Measurements from ENCODE around the gene MGLL. TPM values are rescaled to one million over a fixed set of nuclear protein-coding genes. Genes with fewer than 3 reads are reported as not detected.

MGLL gene
- total and polyA plus RNA-seq, 9 of the 15 experiments (the other 6 are each of a cell fraction or from before 2014, with no cell fraction given): 0.12 to 0.32 (median 0.18) TPM; not detected in 6

GRCh38 chr3:127654374-127654773, 167.9 kb downstream of the MGLL start:
- in situ Hi-C loops (cut with MboI): no loop called here
- no TSS peak for BruUV-seq (replicated peaks)
- Histone ChIP-seq H3K79me2 (ENCODE audit: control insufficient read depth, insufficient read depth, low read length) (no peaks in the 10 kb centered on the region), H4K20me1 (replicated peaks; ENCODE audit: control insufficient read depth, insufficient read depth, low read length) (no peaks in the 10 kb centered on the region), H2AFZ (ENCODE audit: low read depth, low read length) (no peak overlapping the region), H3K4me1 (replicated peaks in 1 of 2; ENCODE audit: control insufficient read depth in 2 of 2, insufficient read depth in 2 of 2, low read length in 2 of 2) (no peaks in the 10 kb centered on the region), H3K9me1 (ENCODE audit: control insufficient read depth, insufficient read depth, low read length) (no peaks in the 10 kb centered on the region), H3K4me2 (ENCODE audit: insufficient read depth, low read length) (no peak overlapping the region), H3K9me3 (replicated peaks; ENCODE audit: control insufficient read depth, insufficient read depth, low read depth, low read length) (no peaks in the 10 kb centered on the region), H3K27me3 (ENCODE audit: control insufficient read depth in 2 of 2, insufficient read depth in 2 of 2, low read length in 2 of 2) (no peaks in the 10 kb centered on the region), H3K9ac (ENCODE audit: insufficient read depth in 1 of 2, low read depth in 2 of 2, low read length in 2 of 2) (no peak overlapping the region), H3K36me3 (ENCODE audit: control insufficient read depth, insufficient read depth, low read length) (peaks cover 11% of the 10 kb centered on the region; the same call in 1 of the 3 replicates), H3K4me3 (no peak overlapping the region), H3K27ac (ENCODE audit: extremely low read depth, low read depth, low read length) (no peak overlapping the region)
- WGBS (ENCODE audit: insufficient coverage, low coverage, missing lambda C conversion rate): 89% methylated on average over 4 of the region's 4 CpGs
- FAIRE-seq: no peak
- no peak for DNase-seq (ENCODE audit: extremely low read depth in 1 of 4, low spot score in 3 of 4)
- no peak for ATAC-seq
- POLR2A ChIA-PET: no interaction called here
- intact Hi-C loops (cut with micrococcal nuclease): loop anchor here (10.0 kb wide), 2 partner anchors 180 to 480 kb away; no protein-coding TSS in a partner anchor
- CTCF ChIA-PET (ENCODE audit: low intra/inter-chr PET ratio): no interaction called here
- TF ChIP-seq, protein P1, sequence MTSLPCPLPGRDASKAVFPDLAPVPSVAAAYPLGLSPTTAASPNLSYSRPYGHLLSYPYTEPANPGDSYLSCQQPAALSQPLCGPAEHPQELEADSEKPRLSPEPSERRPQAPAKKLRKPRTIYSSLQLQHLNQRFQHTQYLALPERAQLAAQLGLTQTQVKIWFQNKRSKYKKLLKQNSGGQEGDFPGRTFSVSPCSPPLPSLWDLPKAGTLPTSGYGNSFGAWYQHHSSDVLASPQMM (CRISPR knock-in tag; IDR thresholded peaks at IDR 0.05): no peak
- no peak for TF ChIP-seq HMGN3 (IDR thresholded peaks at IDR 0.05; ENCODE audit: borderline replicate concordance, extremely low read depth, insufficient read length, low read depth, low read length)
- TF ChIP-seq, protein P2, sequence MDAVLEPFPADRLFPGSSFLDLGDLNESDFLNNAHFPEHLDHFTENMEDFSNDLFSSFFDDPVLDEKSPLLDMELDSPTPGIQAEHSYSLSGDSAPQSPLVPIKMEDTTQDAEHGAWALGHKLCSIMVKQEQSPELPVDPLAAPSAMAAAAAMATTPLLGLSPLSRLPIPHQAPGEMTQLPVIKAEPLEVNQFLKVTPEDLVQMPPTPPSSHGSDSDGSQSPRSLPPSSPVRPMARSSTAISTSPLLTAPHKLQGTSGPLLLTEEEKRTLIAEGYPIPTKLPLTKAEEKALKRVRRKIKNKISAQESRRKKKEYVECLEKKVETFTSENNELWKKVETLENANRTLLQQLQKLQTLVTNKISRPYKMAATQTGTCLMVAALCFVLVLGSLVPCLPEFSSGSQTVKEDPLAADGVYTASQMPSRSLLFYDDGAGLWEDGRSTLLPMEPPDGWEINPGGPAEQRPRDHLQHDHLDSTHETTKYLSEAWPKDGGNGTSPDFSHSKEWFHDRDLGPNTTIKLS (IDR thresholded peaks at IDR 0.05; ENCODE audit: borderline replicate concordance, low read depth): no peak
- TF ChIP-seq RAD51 (IDR thresholded peaks at IDR 0.05; ENCODE audit: borderline replicate concordance, low read depth): no peak
- no peak for TF ChIP-seq CREB5 (CRISPR knock-in tag; IDR thresholded peaks at IDR 0.05)
- no peak for TF ChIP-seq RFX5 (IDR thresholded peaks at IDR 0.05; ENCODE audit: low read depth, low read length)
- no peak for TF ChIP-seq MEF2A (IDR thresholded peaks at IDR 0.05; ENCODE audit: control insufficient read depth, low read depth, low read length)
- TF ChIP-seq EGR1 (conservative IDR thresholded peaks at IDR 0.05): no peak
- TF ChIP-seq CAMTA2 (CRISPR knock-in tag; conservative IDR thresholded peaks at IDR 0.05): no peak
- TF ChIP-seq ESRRB (CRISPR knock-in tag; IDR thresholded peaks at IDR 0.05; ENCODE audit: borderline replicate concordance): no peak
- no peak for TF ChIP-seq ESRRA (IDR thresholded peaks at IDR 0.05; ENCODE audit: borderline replicate concordance, low read depth)
- TF ChIP-seq, protein P3, sequence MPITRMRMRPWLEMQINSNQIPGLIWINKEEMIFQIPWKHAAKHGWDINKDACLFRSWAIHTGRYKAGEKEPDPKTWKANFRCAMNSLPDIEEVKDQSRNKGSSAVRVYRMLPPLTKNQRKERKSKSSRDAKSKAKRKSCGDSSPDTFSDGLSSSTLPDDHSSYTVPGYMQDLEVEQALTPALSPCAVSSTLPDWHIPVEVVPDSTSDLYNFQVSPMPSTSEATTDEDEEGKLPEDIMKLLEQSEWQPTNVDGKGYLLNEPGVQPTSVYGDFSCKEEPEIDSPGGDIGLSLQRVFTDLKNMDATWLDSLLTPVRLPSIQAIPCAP (CRISPR knock-in tag; IDR thresholded peaks at IDR 0.05; ENCODE audit: borderline replicate concordance): no peak
- TF ChIP-seq ZNF165 (CRISPR knock-in tag; IDR thresholded peaks at IDR 0.05; ENCODE audit: borderline replicate concordance): no peak
- TF ChIP-seq TEAD1 (CRISPR knock-in tag; IDR thresholded peaks at IDR 0.05): no peak
- no peak for TF ChIP-seq PTBP1 (IDR thresholded peaks at IDR 0.05; ENCODE audit: low read depth, low read length)
- no peak for TF ChIP-seq KDM4B (IDR thresholded peaks at IDR 0.05; ENCODE audit: borderline replicate concordance in 2 of 2, low read depth in 1 of 2)
- no peak for TF ChIP-seq ZNF668 (CRISPR knock-in tag; IDR thresholded peaks at IDR 0.05)
- no peak for TF ChIP-seq TAF7 (tag; IDR thresholded peaks at IDR 0.05)
- no peak for TF ChIP-seq TCF7 (IDR thresholded peaks at IDR 0.05; ENCODE audit: borderline replicate concordance)
